ENCODE results near the gene CLEC3B.

The CLEC3B gene

GRCh38 chr3:45007091-45007490 is 19.0 kb upstream of the CLEC3B start:
- no peak for DNase-seq

- DNase-seq: no peak
Measured at GRCh38 chr3:45008117-45008516, 18.0 kb upstream of the CLEC3B start.

DNA sequence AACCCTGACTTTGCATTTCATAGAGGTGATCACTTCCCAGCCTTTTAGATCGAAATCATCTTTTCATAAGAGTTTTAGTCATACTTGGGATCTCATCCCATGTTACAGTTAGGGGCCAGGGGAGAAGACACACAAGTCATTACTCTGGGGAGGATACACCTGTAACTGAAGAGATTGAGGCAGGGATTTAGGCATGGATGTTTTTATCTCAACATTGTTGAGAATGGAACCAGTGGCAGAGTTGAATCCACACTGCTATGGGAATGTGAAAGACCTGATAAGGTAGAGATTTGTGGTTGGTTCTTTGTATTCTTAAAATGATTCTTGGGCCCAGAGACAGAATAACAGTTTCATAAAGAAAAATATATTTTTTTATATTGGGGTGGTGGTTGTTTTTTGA is 16.2 kb upstream of the CLEC3B start:
- no peak for DNase-seq

DNA sequence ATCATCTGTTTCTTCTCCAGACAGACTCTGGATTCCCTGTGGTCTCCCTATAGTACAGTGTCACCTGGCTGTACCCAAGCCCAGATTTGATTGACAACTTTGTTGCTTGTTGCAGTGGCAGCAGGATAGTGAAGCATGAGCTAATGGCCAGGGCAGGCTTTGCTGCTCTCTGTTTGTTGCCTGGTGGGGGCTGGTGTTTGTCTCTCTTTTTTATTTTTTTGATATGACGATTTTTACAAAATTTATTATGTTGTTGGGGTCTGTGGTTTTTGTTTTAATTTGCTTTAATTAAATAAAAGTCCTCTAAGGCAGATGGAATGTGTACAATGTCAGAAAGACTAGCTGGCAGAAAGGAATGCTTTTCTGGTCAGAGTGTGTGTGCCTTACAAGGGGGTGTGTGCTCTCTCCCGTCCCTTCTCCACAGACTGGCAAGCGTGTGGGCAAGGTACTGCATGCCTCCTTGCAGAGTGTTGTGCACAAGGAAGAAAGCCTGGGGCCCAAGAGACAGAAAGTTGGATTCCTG is 15.2 kb upstream of the CLEC3B start:
- no peak for DNase-seq

DNA sequence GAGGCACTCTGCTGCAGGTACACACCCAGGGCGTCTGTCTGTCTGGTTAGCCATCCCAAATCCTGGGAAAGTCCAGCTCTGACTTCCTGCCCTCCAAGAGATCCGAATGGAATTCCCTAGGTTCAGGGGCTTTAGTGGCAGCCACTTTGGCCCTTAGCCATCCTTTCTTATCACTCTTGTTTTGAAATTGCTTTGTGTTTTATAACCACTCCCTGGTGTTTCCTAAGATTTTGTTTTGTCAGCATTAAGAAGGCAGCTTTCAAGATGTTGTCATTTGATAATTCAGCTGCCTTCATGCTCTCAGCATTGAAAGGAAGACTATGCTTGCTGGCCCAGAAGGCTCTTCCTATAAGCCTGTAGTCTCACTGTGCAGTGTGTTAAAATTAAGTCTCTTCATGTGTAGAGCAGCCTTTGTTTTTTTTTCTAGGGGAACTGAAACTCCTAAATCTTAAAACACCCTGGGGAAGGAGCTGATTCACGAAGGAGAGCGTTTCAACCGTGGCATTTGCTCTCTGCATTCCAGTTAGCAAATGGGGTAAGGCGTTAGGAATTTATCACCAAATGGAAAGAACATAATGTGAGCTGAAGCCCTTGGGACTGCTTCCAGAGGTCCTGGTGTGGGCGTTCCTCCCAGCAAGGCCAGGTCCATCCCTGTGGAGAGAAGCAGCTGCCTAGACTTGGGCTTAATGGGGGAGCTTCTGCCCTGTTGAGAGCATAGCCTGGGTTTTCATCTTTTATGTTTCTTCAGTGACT is 14.2 kb upstream of the CLEC3B start:
- DNase-seq: no peak

DNA sequence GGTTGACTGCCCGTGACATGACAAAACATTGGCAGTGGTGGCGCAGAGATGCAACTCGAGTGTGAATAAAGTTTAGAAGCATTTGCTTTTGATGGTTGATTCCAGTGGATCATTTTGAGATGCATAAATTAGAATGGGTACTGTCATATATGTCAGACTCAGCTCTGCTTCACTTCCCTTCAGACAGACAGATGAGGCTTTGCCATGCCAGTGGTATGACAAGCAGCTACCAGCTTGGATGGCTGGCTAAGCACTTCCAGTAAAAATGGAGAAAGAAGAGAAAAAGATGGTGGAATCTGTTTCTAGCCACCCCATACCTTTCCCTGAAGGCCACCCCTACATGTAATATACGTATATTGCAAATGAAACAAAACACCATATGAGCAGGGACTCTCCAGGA is 13.5 kb upstream of the CLEC3B start:
- no peak for DNase-seq

- DNase-seq: no peak
Measured at GRCh38 chr3:45016916-45017315, 9.2 kb upstream of the CLEC3B start.

- no peak for DNase-seq
Measured at GRCh38 chr3:45017821-45018220, 8.3 kb upstream of the CLEC3B start.

DNA sequence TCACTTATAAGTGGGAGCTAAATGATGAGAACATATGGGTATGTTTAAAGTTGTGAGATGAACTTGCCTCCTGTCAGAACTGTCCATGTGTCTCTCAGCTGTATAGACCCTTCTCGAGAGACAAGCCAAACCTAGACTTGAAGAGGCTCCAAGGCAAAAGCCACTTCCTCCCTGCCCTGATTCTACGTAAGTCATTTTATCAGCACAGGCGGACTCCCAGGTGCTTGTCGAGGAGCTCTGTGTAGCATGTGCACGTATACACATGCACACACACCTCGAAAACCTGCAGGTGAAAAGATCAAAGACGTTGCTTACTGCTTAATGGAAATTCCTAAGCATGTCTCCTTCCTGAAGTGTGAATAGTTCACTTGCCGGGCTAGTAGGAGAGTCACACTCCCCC is 5.6 kb upstream of the CLEC3B start:
- no peak for DNase-seq

DNA sequence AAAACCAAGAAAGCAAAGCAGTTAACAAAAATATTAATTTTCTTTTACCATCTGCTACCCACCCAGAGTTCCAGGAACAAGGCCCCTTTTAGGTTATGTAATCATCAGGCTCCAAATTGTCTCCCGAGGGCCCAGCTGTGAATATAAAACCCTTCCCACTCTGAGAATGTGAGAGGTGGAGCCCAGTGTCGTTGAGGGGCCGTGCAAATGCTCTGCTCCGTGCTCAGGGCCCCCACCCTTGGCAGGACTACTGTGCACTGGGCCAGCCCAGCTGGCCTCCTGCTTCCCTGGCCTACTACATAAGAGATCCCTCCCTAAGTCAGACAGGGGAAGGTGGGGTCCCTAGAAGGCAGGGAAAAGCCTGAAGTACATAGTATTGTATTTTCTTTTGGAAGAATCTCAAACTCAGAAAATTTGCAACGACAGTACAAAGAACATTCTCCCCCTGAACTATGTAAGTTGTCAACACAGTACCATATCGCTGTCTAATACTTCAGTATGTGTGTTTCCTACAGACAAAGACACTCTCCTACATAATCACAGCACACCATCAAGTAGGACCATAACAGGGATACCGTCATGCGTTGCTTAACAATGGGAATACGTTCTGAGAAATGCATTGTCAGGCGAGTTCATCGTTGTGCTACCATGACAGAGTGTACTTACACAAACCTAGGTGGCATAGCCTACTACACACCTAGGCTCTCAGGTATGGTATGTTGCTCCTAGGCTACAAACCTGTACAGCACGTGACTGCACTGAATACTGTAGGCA is 4.4 kb upstream of the CLEC3B start:
- no peak for DNase-seq

- no peak for DNase-seq
Measured at GRCh38 chr3:45023675-45024074, 2.4 kb upstream of the CLEC3B start.

GRCh38 chr3:45024542-45025255 is 1.4 kb upstream of the CLEC3B start:
- DNase-seq: no peak

GRCh38 chr3:45026957-45027356 is 854 bp downstream of the CLEC3B start:
- no peak for DNase-seq

DNA sequence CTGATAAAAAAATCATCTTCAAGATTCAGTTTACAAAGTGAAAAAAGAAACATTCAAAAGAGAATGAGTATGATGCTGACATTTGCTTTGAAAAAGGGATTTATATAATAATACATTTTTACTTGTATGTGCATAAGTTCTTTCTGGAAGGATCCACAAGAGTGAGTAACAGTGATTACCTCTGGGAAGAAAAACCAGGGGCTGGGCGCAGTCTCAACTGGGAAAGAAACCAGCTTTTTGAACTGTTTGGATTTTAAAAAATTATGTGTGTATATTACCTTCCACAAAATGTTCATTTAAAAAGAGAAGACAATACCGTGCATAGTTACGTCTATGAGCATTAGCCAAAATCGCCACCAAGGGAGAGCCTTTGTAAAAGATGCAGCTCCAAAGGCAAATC is 1.3 kb downstream of the CLEC3B start:
- no peak for DNase-seq

DNA sequence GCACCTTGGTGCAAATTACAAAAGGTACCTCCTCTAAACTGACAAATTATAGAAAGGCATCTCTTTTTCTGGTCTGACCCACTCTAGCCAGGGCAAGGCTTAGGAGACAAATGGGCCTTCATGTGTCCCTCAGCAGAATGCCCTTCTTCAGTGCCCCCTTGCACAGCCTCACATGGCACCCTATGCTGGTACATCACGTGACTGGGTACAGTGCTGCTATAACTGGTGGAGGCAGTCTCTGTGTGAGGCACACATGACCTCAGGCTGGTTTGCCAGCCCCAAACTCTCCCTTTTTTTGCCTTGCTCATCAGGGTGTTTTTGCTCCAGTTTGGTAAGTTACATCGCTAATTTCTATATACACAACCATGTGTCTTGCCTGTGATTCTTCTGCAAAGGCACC is 3.1 kb downstream of the CLEC3B start:
- no peak for DNase-seq

- DNase-seq: no peak
Measured at GRCh38 chr3:45029661-45030060, 3.6 kb downstream of the CLEC3B start.

DNA sequence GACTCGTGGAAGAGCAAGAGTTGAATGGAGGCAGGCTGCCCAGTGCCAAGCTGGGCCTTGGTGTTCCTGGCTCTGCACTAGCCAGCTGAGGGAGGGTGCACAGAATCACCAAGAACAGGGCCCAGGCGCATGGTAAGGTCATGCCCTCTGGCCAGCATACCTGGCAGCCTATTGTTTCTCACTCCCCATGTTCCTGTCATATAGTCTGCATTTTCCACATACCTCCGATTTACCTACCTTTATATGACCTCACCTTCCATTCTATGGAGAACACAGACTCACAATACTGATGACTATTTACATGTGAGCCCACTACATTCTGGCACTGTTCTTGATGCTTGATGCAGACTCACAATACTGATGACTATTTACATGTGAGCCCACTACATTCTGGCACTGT is 5.4 kb downstream of the CLEC3B start:
- no peak for DNase-seq

GRCh38 chr3:45032113-45032512 is 6.0 kb downstream of the CLEC3B start:
- no peak for DNase-seq

- DNase-seq: no peak
Measured at GRCh38 chr3:45033791-45034190, 7.7 kb downstream of the CLEC3B start.

GRCh38 chr3:45034612-45035252 is 8.6 kb downstream of the CLEC3B start:
- no peak for DNase-seq

DNA sequence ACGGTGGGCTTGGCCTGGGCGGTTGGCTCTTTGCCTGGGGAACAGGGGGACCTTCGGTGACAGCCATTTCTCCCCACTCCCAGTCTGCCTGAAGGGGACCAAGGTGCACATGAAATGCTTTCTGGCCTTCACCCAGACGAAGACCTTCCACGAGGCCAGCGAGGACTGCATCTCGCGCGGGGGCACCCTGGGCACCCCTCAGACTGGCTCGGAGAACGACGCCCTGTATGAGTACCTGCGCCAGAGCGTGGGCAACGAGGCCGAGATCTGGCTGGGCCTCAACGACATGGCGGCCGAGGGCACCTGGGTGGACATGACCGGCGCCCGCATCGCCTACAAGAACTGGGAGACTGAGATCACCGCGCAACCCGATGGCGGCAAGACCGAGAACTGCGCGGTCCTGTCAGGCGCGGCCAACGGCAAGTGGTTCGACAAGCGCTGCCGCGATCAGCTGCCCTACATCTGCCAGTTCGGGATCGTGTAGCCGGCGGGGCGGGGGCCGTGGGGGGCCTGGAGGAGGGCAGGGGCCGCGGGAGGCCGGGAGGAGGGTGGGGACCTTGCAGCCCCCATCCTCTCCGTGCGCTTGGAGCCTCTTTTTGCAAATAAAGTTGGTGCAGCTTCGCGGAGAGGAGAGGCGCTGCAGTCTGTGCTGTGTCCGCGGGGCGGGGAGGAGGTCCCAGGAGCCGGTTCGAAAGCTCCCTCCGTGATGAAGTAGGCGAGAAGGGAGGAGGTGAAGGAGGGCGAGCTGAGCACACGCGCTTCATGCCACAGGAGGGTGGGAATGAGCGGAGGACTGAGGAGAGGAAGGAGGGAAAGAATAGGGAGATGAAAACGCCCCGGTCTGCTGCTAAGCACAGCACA is 9.6 kb downstream of the CLEC3B start:
- no peak for DNase-seq
